Activated T-helper 2 cell treated with anti-CD3 and anti-CD28 coated beads, Interferon-gamma antibody, Interleukin-2, Interleukin-4, amounts not matched to agents 10 μg/mL and 5 μg/mL and 100 μg/mL, durations not matched to agents 14 hours and 24 hours and 36 hours (primary cell): ENCODE results near the gene INPP4A. TPM values are rescaled to one million over a fixed set of nuclear protein-coding genes. Genes with fewer than 3 reads are reported as not detected.

Experiments used
- DNase-seq: peaks from one replicate; pipeline ENCODE4 v3.0.0; 2021; ENCODE audit warnings: low spot score
- H3K27ac Mint-ChIP-seq: one replicate; pipeline ENCODE4 v1.8.0; 2021; ENCODE audit warnings: mixed read lengths
- H3K27me3 Mint-ChIP-seq: one replicate; pipeline ENCODE4 v1.8.0; 2021; ENCODE audit warnings: low read depth, mixed read lengths
- H3K36me3 Mint-ChIP-seq: one replicate; pipeline ENCODE4 v1.8.0; 2021; ENCODE audit warnings: low read depth, mixed read lengths
- H3K4me1 Mint-ChIP-seq: one replicate; pipeline ENCODE4 v1.8.0; 2021; ENCODE audit warnings: low read depth, mixed read lengths
- H3K4me3 Mint-ChIP-seq: one replicate; pipeline ENCODE4 v1.8.0; 2021; ENCODE audit warnings: low read depth, mild to moderate bottlenecking, moderate library complexity, mixed read lengths
- H3K9me3 Mint-ChIP-seq: one replicate; pipeline ENCODE4 v1.8.0; 2021; ENCODE audit warnings: mixed read lengths
- intact Hi-C: fragments of 100-400 bp; cut with micrococcal nuclease; formaldehyde crosslinking; loops from one replicate; pipeline ENCODE4 v1.15.1; 2023
- total RNA-seq: library from RNA; stranded (reverse); gene quantifications from 2 replicates; pipeline ENCODE4 v1.2.3, GENCODE V29; 2022

The INPP4A gene
- total RNA-seq, 1 donor from 2014 or later, result 35.9 TPM

DNA sequence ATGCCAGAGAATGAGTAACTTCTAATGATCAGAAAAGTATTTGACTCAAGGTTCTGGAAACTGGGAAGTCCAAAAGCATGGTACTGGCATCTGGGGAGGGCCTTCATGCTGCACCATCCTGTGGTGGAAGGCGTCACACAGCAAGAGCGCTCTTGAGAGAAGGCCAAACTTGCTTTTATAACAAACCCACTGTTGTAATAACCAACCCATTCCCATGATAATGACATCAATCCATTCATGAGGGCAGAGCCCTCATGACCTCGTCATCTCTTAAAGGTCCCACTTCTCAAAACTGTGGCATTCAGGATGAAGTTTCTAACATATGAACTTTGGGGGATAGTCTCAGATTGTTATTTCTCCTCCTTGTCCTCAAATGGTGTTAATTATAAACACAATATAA is 95.9 kb downstream of the INPP4A start:
- no peak overlapping the region for H3K27ac Mint-ChIP-seq
- H3K4me3 Mint-ChIP-seq, result no peak overlapping the region
- intact Hi-C loops, result no loop called here
- peaks cover 8% of the 10 kb centered on the region for H3K4me1 Mint-ChIP-seq
- no peak for DNase-seq
- no peaks in the 10 kb centered on the region for H3K9me3 Mint-ChIP-seq
- H3K36me3 Mint-ChIP-seq, result peaks cover 79% of the 10 kb centered on the region
- no peaks in the 10 kb centered on the region for H3K27me3 Mint-ChIP-seq

DNA sequence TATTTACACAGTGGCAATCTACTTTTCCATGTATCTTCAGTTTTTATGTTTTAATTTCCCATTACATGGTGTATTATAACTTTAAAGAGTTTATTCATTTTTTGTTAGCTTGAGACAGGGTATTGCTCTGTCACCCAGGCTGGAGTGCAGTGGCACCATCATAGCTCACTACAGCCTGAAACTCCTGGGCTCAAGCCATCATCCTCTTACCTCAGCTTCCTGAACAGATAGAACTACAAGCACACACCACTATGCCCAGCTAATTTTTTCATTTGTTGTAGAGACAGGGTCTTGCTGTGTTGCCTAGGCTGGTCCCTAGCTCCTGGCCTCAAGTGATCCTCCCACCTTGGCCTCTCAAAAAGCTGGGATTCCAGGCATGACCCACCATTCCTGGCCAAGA is 96.8 kb downstream of the INPP4A start:
- Mint-ChIP-seq H3K27me3 (no peaks in the 10 kb centered on the region), H3K9me3 (no peaks in the 10 kb centered on the region), H3K4me3 (no peak overlapping the region), H3K27ac (peak overlapping the region; percentile 71), H3K4me1 (peaks cover 8% of the 10 kb centered on the region), H3K36me3 (peaks cover 79% of the 10 kb centered on the region)
- no peak for DNase-seq
- intact Hi-C loops, result no loop called here

DNA sequence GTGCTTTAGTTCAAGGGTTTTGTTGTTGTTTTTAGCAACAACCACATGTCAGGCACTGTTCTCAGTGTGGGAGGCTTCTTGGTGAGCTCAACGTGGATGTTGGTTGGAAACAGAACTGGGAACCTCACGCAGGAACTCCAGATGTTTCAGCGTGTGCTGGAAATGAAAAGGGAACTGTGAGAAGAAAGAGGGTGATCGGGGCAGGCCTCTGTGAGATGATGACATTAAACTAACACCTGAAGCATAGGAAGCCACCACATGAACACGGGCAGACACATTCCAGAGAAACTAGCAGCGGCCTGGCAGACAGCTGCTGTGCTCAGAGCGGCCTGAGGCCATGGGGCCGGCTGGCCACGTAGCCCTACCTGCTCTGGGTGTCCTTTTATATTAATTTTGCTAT is 97.2 kb downstream of the INPP4A start:
- Mint-ChIP-seq H3K36me3 (peaks cover 79% of the 10 kb centered on the region), H3K9me3 (no peaks in the 10 kb centered on the region), H3K27ac (peak overlapping the region; percentile 43), H3K27me3 (no peaks in the 10 kb centered on the region), H3K4me3 (no peak overlapping the region), H3K4me1 (peaks cover 12% of the 10 kb centered on the region)
- no peak for DNase-seq
- intact Hi-C loops, result no loop called here

DNA sequence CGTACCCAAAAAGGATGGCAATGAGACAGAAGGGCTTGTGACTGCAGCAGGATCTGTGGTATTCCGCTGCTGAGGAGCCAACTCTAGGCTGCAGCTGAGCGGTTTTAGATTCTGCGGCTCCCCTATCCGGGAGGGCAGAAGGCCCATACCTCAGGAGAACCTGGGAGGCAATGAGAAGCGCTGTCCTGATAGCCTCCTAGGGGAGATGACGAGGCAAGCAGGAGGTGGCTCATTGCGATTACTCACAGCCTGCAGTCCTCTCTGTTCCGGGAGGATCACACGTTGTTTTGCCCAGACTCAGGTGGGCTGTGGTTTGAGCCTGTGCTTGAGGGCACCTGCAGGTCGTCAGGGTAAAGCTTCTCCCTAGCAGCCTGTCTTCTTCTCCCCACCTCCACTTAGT is 98.6 kb downstream of the INPP4A start:
- Mint-ChIP-seq H3K9me3 (no peaks in the 10 kb centered on the region), H3K27ac (no peak overlapping the region), H3K36me3 (peaks cover 81% of the 10 kb centered on the region), H3K4me3 (no peak overlapping the region), H3K27me3 (no peaks in the 10 kb centered on the region), H3K4me1 (peaks cover 24% of the 10 kb centered on the region)
- intact Hi-C loops, result no loop called here
- no peak for DNase-seq

DNA sequence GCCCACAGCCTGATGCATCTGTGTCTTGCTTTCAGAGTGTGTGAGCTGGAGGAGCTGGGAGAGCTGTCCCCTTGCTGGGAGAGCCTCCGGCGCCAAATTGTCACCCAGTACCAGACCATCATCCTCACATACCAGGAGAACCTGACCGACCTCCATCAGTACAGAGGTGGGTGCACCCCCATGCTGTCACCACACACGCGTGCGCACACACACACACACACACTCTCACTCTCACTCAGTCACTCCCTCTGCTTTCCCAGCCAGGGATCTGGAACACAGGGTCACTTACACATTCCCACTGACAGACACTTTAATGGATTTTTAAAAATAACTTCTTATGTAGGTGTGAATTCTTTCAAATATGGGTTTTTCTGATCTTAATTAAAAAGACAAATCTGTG is 99.2 kb downstream of the INPP4A start:
- DNase-seq, result no peak
- H3K27ac Mint-ChIP-seq, result no peak overlapping the region
- H3K4me3 Mint-ChIP-seq, result no peak overlapping the region
- intact Hi-C loops, result no loop called here
- no peaks in the 10 kb centered on the region for H3K27me3 Mint-ChIP-seq
- H3K4me1 Mint-ChIP-seq, result peaks cover 26% of the 10 kb centered on the region
- H3K36me3 Mint-ChIP-seq, result peaks cover 75% of the 10 kb centered on the region
- H3K9me3 Mint-ChIP-seq, result no peaks in the 10 kb centered on the region

DNA sequence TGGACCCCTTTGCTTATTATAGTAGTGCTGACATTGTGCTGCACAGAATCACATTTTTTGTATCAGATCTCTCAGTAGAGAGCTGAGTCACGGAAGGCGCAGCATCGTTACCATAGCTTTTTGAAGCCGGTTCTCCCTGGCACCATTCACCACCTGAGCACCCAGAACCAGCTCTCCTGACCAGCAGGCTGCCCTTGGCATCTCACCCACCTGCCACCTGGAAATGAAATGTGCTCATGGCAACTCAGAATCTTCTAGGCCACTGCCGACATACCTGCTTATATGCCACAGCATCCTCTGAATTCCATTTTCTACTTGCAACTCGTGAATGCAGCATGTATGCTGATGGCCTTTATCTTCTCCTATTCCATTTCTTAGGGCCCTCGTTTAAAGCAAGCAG is 100.9 kb downstream of the INPP4A start:
- H3K9me3 Mint-ChIP-seq, result no peaks in the 10 kb centered on the region
- no peak overlapping the region for H3K4me3 Mint-ChIP-seq
- no peak overlapping the region for H3K27ac Mint-ChIP-seq
- no peak for DNase-seq
- peaks cover 65% of the 10 kb centered on the region for H3K36me3 Mint-ChIP-seq
- no peaks in the 10 kb centered on the region for H3K27me3 Mint-ChIP-seq
- H3K4me1 Mint-ChIP-seq, result peaks cover 34% of the 10 kb centered on the region
- intact Hi-C loops, result no loop called here

DNA sequence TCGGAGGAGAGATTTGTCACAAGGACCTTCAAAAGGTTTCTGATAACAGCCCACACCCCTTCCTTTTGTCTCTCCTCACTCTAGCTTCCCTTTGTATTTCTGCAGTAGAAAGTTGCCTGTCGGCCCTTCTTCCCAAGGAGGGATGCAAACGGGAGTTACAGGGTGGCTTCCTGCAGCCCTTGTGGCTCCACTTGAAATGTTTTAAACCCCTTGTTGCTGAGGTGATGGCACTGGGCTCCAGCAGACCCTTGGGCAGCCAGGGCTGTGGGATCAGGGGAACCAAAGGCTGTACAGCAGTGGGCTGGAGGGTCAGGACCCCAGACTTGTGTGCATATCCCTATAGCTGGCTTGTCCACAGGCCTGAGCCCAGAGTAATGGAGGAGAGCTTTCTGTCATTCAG is 101.5 kb downstream of the INPP4A start:
- Mint-ChIP-seq H3K27me3 (no peaks in the 10 kb centered on the region), H3K4me3 (no peak overlapping the region), H3K27ac (no peak overlapping the region), H3K9me3 (no peaks in the 10 kb centered on the region), H3K4me1 (peaks cover 39% of the 10 kb centered on the region), H3K36me3 (peaks cover 68% of the 10 kb centered on the region)
- intact Hi-C loops, result no loop called here
- no peak for DNase-seq

DNA sequence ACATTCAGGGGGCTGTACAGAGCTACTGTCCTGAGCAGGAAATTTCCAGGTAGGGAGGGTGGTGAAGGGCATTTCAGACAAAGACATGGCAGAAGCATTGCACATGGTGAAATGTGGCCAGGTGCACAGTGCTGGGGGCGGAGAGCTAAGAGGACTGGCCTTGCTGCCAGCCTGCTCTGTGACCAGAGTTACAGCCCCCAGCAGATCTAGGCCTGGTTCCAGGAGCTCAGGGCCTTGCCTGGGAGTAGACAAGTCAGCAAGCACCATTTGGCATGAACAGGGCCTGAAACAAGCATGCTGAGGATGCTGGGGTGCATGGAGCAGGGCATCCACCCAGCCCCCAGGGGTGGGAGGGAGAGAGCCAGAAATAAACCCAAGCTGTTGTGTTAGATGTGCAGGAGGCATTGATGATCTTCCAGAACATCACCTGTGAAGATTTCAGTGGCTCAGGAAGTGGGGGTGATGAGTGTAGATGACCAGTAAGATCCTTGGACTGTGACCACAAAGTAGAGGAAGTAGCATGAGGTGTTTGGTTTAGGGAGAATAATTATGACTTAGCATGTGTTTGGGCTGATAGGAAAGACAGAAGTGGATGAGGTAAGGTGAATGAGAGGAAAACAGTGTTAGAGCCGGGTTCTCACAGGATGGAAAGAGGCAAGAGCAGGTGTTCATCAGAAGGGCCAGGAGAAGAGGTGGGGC is 102.6 kb downstream of the INPP4A start:
- peaks cover 71% of the 10 kb centered on the region for H3K36me3 Mint-ChIP-seq
- no peak overlapping the region for H3K4me3 Mint-ChIP-seq
- no peaks in the 10 kb centered on the region for H3K9me3 Mint-ChIP-seq
- intact Hi-C loops, result no loop called here
- DNase-seq, result no peak
- H3K4me1 Mint-ChIP-seq, result peaks cover 43% of the 10 kb centered on the region
- no peaks in the 10 kb centered on the region for H3K27me3 Mint-ChIP-seq
- peak overlapping the region; percentile 2 for H3K27ac Mint-ChIP-seq

DNA sequence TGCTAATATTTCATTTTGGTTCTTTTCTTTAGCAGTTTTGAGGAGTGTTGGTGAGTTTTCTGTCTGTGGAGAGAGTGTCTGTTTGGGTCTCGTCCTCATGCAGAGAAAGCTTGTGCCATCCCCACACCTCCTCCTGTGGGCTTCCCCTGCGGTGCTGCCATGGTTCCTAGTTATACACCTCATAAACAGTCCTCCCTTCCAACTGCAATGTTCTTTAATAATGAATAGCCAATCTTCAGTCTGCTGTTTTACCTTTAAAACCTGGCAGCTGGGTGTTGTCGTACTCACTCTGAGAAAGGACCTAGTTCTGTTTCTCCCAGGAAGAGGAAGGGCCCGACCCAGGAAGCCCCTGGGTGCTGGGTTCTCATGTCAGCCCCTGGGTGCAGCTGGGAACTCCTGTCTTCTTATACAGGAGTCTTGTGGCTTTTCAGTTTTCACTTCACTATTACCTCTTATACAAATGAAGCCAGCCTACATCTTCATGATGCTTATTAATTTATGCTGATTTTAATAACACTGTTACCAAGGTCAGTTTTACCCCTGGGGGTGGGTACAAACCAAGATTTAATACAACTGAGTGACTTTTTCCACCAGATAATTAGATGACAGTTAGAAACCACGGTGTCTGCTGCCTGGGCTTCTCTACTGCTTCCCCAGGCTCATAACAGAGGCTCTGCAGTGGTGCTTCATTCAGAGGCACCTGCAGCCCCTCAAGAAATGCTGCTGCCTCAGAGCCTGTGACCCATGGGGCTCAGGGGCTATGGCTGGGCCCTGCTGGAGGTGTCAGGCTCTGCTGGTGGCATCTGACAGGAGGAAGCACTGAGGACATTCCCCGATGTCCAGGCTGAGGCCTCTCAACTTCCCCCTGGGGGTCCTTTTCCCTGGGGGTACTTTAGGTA is 104.5 kb downstream of the INPP4A start:
- H3K36me3 Mint-ChIP-seq, result peaks cover 74% of the 10 kb centered on the region
- intact Hi-C loops, result no loop called here
- H3K27me3 Mint-ChIP-seq, result no peaks in the 10 kb centered on the region
- no peak for DNase-seq
- H3K9me3 Mint-ChIP-seq, result no peaks in the 10 kb centered on the region
- H3K4me3 Mint-ChIP-seq, result no peak overlapping the region
- peak overlapping the region; percentile 23 for H3K27ac Mint-ChIP-seq
- peaks cover 47% of the 10 kb centered on the region for H3K4me1 Mint-ChIP-seq

DNA sequence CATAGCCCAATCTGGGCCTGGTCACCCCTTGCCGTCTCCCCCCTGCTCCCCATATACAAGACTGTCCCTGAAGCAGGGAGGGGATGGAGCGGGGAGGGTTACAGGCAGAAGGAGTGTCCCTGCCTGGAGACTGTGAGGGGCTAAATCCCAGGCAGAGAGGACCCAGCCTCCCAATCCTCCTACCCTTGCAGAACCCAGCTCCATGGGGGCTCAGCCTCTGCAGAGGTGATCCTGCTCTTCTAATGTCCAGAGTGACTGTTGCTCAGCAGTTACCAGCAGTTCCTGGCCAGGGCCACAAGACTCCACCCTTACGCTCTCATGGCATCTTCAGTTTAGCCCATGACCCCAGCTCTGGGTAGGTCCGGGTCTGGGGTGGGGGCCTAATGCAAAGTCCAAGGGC is 105.5 kb downstream of the INPP4A start:
- Mint-ChIP-seq H3K27ac (peak overlapping the region; percentile 40), H3K4me3 (no peak overlapping the region), H3K27me3 (no peaks in the 10 kb centered on the region), H3K9me3 (no peaks in the 10 kb centered on the region), H3K36me3 (peaks cover 73% of the 10 kb centered on the region), H3K4me1 (peaks cover 47% of the 10 kb centered on the region)
- intact Hi-C loops, result loop anchor here (5.0 kb wide), 2 partner anchors 68 to 83 kb away; no protein-coding TSS in a partner anchor
- no peak for DNase-seq

DNA sequence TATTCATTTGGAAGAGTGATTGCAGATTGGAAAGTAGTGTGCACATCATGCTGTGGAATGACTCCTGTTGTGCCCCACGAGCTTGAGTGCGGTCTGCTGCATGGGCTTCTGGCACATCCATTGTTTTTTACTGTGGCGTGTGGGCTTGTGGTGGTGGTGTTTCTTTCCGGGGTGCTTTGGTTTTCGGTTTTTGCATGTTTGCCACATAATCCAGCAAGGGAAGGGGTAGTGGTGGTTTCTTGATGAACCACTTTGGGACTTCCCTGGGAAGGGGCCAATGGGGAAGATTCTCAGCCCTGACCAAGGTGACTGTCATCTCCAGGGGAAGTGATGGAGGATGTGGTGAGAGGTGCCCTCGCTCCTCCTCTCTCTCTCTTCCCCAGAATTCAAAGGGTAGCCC is 106.7 kb downstream of the INPP4A start:
- H3K36me3 Mint-ChIP-seq, result peaks cover 73% of the 10 kb centered on the region
- intact Hi-C loops, result loop anchor here (5.0 kb wide), 2 partner anchors 69 to 84 kb away; no protein-coding TSS in a partner anchor
- peaks cover 47% of the 10 kb centered on the region for H3K4me1 Mint-ChIP-seq
- no peaks in the 10 kb centered on the region for H3K9me3 Mint-ChIP-seq
- no peaks in the 10 kb centered on the region for H3K27me3 Mint-ChIP-seq
- peak; percentile 27 for DNase-seq
- peak overlapping the region; percentile 51 for H3K27ac Mint-ChIP-seq
- H3K4me3 Mint-ChIP-seq, result no peak overlapping the region

DNA sequence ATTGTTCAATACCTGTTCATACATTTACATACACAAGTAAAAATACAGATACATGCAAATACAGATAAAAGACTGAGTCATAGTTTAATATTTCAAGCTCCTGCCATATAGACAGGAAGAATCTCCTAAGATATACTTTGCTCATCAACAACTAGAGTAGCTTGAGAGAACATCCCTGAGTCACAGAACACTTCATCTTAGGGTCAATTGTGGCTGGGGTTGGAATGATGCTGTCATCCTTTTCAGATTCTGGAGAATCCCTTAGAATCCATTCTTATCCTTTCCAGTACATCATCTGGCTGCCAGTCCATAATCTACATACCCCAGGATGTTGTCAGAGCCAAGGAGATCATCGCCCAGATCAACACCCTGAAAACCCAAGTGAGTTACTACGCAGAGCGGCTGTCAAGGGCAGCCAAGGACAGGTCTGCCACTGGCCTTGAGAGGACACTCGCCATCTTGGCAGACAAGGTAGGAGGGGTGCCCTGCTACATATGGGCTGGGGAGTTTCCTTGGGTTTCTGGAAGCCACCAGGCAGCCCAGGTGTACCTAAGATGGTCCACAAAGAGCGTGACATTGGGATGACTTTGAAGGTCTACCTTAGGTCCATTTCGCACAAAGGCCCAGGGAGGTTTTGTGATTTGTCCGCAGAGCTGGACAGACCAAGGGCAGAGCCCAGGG is 108.0 kb downstream of the INPP4A start:
- Mint-ChIP-seq H3K4me3 (no peak overlapping the region), H3K9me3 (no peaks in the 10 kb centered on the region), H3K4me1 (peaks cover 41% of the 10 kb centered on the region), H3K27me3 (no peaks in the 10 kb centered on the region), H3K36me3 (peaks cover 69% of the 10 kb centered on the region), H3K27ac (peak overlapping the region; percentile 51)
- no peak for DNase-seq
- intact Hi-C loops, result loop anchor here (5.0 kb wide), 2 partner anchors 70 to 85 kb away; no protein-coding TSS in a partner anchor
